A673 (cell line): ENCODE measurements around the gene JMJD7. TPM values are rescaled to one million over a fixed set of nuclear protein-coding genes. Genes with fewer than 3 reads are reported as not detected.

Experiments
- BruUV-seq: library from RNA; stranded (reverse); fragments of 400-500 nt; replicated peaks from 2 replicates; lab custom pipeline; 2021; lab: Mats Ljungman, UMichigan
- CTCF ChIA-PET: fragments of 300-600 bp; sonication (Branson Sonifier 250); formaldehyde crosslinking; loops from one replicate; lab custom pipeline; 2022; ENCODE audit warnings: antibody characterized with exemption; lab: Charles Lee
- POLR2A ChIA-PET: fragments of 300-600 bp; sonication (Branson Sonifier 250); formaldehyde crosslinking; loops from one replicate; lab custom pipeline; 2022; ENCODE audit warnings: antibody characterized with exemption; ENCODE audit not compliant: low non-redundant PET; lab: Charles Lee
- DNase-seq: peaks from one replicate; pipeline ENCODE4 v3.0.0-alpha.2; 2015; ENCODE audit warnings: low spot score
- H3K27ac ChIP-seq: fragments of 200-600 bp; sonication (generic); 2 replicates; pipeline ENCODE4 v1.5.1; 2016; ENCODE audit warnings: mixed run types, low read depth, mild to moderate bottlenecking, mixed read lengths, antibody characterized with exemption, low read length; ENCODE audit not compliant: poor library complexity, severe bottlenecking
- H3K27me3 ChIP-seq: fragments of 200-600 bp; sonication (generic); replicated peaks from 2 replicates; pipeline ENCODE4 v1.6.1; 2017; ENCODE audit warnings: mixed run types, low read depth, mild to moderate bottlenecking, mixed read lengths, antibody characterized with exemption, low read length; ENCODE audit not compliant: insufficient read depth, poor library complexity
- H3K36me3 ChIP-seq: fragments of 200-600 bp; sonication (generic); 2 replicates; pipeline ENCODE4 v1.6.1; 2016; ENCODE audit warnings: mixed run types, mild to moderate bottlenecking, mixed read lengths, antibody characterized with exemption, low read length; ENCODE audit not compliant: insufficient read depth, poor library complexity, severe bottlenecking
- H3K4me1 ChIP-seq: fragments of 200-600 bp; sonication (generic); 2 replicates; pipeline ENCODE4 v1.6.1; 2017; ENCODE audit warnings: mixed run types, mild to moderate bottlenecking, mixed read lengths, antibody characterized with exemption, low read length; ENCODE audit not compliant: insufficient read depth, poor library complexity, severe bottlenecking
- H3K4me3 ChIP-seq: fragments of 200-600 bp; sonication (generic); 2 replicates; pipeline ENCODE4 v1.5.1; 2016; ENCODE audit warnings: low read depth, mixed run types, mild to moderate bottlenecking, mixed read lengths, low read length; ENCODE audit not compliant: poor library complexity, severe bottlenecking
- H3K9me3 ChIP-seq: fragments of 200-600 bp; sonication (generic); 2 replicates; pipeline ENCODE4 v1.6.1; 2016; ENCODE audit warnings: mixed run types, low read depth, mild to moderate bottlenecking, mixed read lengths, antibody characterized with exemption, low read length; ENCODE audit not compliant: poor library complexity, severe bottlenecking
- CTCF ChIP-seq: fragments of 300-800, 200-600 bp; sonication (generic); conservative IDR thresholded peaks from 2 replicates; pipeline ENCODE4 v1.5.1; 2017; ENCODE audit warnings: low read depth, mild to moderate bottlenecking, antibody characterized with exemption, low read length, moderate library complexity, mixed read lengths
- EZH2 ChIP-seq: fragments of 200-600 bp; sonication (generic); IDR thresholded peaks from 2 replicates; pipeline ENCODE4 v1.6.1; 2017; ENCODE audit warnings: borderline replicate concordance, low read depth, mild to moderate bottlenecking, mixed read lengths, antibody characterized with exemption, low read length; ENCODE audit not compliant: poor library complexity, severe bottlenecking
- intact Hi-C: fragments of 100-400 bp; cut with micrococcal nuclease; formaldehyde crosslinking; loops from one replicate; pipeline ENCODE4 v1.10.0; 2022; ENCODE audit not compliant: unreplicated experiment
- total RNA-seq: library from RNA; stranded (reverse); gene quantifications from 2 replicates; pipeline ENCODE4 v1.2.3, GENCODE V29; 2021

The JMJD7 gene
- total RNA-seq, 1 experiment from 2014 or later = 18.8 TPM

GRCh38 chr15:41795996-41796856, 31.7 kb upstream of the JMJD7 start:
- Histone ChIP-seq H3K9me3 (no peaks in the 10 kb centered on the region), H3K4me3 (no peak overlapping the region), H3K36me3 (peaks cover 2% of the 10 kb centered on the region), H3K4me1 (peaks cover 38% of the 10 kb centered on the region), H3K27me3 (no peaks in the 10 kb centered on the region), H3K27ac (peak overlapping the region; percentile 52)
- ChIA-PET POLR2A (interaction anchor here (0.7 kb wide), 1 partner anchor 24 kb away, joined by 3 read pairs; no protein-coding TSS in a partner anchor), CTCF (no interaction called here)
- intact Hi-C loops = no loop called here
- TF ChIP-seq CTCF (no peak), EZH2 (no peak)
- BruUV-seq = no TSS peak
- peak; percentile 53 for DNase-seq

DNA sequence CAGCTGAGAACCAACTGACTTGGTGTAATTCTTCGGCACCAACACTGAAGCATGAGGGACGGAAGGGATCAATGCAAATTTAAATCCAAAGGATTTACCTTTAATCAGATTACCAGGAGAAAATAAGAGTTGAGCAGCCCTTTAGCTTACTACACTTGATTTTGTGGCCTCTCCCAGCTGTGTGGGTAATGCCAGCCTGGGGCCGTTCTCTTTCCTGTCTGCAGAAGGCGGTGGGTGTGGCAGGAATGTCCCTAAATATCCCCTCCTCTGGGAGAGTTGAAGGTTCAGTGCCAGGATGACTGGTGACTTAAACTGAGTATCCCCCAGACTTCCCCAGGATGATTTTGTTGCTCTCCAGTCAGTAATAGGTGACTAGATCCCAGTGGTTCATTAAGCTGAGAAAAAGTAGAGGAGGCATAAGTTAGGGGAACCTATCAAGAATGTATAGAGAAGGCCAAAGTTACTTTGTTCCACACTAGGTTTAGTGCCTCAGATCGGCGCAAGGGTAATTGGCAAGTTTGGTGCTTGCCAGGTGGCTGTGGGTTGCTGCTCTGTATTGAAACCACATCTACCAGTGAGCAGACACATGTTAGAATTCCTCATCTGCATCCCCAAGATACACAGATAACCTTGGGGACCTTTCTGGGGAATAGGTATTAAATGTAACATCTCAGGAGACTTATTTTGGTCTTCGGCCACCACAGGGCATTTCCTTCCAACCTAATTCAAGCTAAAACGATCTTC, 30.5 kb upstream of the JMJD7 start:
- no peaks in the 10 kb centered on the region for H3K9me3 ChIP-seq

More for the DNA sequence above, 30.5 kb upstream of the JMJD7 start:
- peak overlapping the region; percentile 52 for H3K27ac ChIP-seq
- intact Hi-C loops = no loop called here
- H3K27me3 ChIP-seq = no peaks in the 10 kb centered on the region
- BruUV-seq = no TSS peak
- peak; percentile 22 for DNase-seq
- H3K4me3 ChIP-seq = no peak overlapping the region
- peaks cover 26% of the 10 kb centered on the region for H3K4me1 ChIP-seq
- POLR2A ChIA-PET = no interaction called here
- TF ChIP-seq EZH2 (no peak), CTCF (no peak)
- H3K36me3 ChIP-seq = peaks cover 2% of the 10 kb centered on the region
- CTCF ChIA-PET = interaction anchor here (0.7 kb wide), 1 partner anchor 331 kb away, joined by 4 read pairs; no protein-coding TSS in a partner anchor
